Parathyroid adenoma (tissue), 2 donors: ENCODE results near the gene PARD3B.

Experiments
- H2AFZ ChIP-seq: fragments of 300-600 bp; sonication (generic); one replicate; pipeline ENCODE4 v1.7.0; 2017; ENCODE audit warnings: antibody characterized with exemption, mild to moderate bottlenecking
- H3K27ac ChIP-seq: fragments of 300-600 bp; sonication (generic); one replicate; pipeline ENCODE4 v1.7.0; 2017
- H3K27me3 ChIP-seq: fragments of 300-600 bp; sonication (generic); one replicate; pipeline ENCODE4 v1.7.0; 2017; ENCODE audit warnings: low read length; ENCODE audit not compliant: control insufficient read depth, insufficient read depth
- H3K36me3 ChIP-seq: fragments of 300-600 bp; sonication (generic); one replicate; pipeline ENCODE4 v1.7.0; 2017; ENCODE audit warnings: low read length; ENCODE audit not compliant: control insufficient read depth, insufficient read depth
- H3K4me1 ChIP-seq: fragments of 300-600 bp; sonication (generic); one replicate; pipeline ENCODE4 v1.7.0; 2017; ENCODE audit warnings: control low read depth
- H3K4me2 ChIP-seq: fragments of 300-600 bp; sonication (generic); one replicate; pipeline ENCODE4 v1.7.0; 2017; ENCODE audit warnings: low read length
- H3K4me3 ChIP-seq: fragments of 300-600 bp; sonication (generic); one replicate; pipeline ENCODE4 v1.7.0; 2017; ENCODE audit warnings: low read depth, low read length
- H3K79me2 ChIP-seq: fragments of 300-600 bp; sonication (generic); one replicate; pipeline ENCODE4 v1.7.0; 2017; ENCODE audit warnings: control low read depth
- H3K9ac ChIP-seq: fragments of 300-600 bp; sonication (generic); one replicate; pipeline ENCODE4 v1.7.0; 2017; ENCODE audit warnings: mild to moderate bottlenecking
- H3K9me3 ChIP-seq: fragments of 300-600 bp; sonication (generic); one replicate; pipeline ENCODE4 v1.7.0; 2017; ENCODE audit warnings: low read length; ENCODE audit not compliant: control insufficient read depth
- TF ChIP-seq, protein P1 (sequence below): fragments of 300-600 bp; sonication (generic); IDR thresholded peaks from one replicate; pipeline ENCODE4 v1.7.0; 2017; ENCODE audit warnings: antibody characterized with exemption, mild to moderate bottlenecking
- donor health status: primary hyperparathyroidism.

The PARD3B gene

GRCh38 chr2:205496370-205496769 is 951.1 kb downstream of the PARD3B start:
- TF ChIP-seq, protein P1, sequence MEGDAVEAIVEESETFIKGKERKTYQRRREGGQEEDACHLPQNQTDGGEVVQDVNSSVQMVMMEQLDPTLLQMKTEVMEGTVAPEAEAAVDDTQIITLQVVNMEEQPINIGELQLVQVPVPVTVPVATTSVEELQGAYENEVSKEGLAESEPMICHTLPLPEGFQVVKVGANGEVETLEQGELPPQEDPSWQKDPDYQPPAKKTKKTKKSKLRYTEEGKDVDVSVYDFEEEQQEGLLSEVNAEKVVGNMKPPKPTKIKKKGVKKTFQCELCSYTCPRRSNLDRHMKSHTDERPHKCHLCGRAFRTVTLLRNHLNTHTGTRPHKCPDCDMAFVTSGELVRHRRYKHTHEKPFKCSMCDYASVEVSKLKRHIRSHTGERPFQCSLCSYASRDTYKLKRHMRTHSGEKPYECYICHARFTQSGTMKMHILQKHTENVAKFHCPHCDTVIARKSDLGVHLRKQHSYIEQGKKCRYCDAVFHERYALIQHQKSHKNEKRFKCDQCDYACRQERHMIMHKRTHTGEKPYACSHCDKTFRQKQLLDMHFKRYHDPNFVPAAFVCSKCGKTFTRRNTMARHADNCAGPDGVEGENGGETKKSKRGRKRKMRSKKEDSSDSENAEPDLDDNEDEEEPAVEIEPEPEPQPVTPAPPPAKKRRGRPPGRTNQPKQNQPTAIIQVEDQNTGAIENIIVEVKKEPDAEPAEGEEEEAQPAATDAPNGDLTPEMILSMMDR, result no peak
- Histone ChIP-seq H3K4me3 (no peak overlapping the region), H3K4me1 (no peaks in the 10 kb centered on the region), H3K27ac (no peak overlapping the region), H2AFZ (no peak overlapping the region), H3K4me2 (no peak overlapping the region), H3K36me3 (no peaks in the 10 kb centered on the region), H3K79me2 (no peaks in the 10 kb centered on the region), H3K9ac (no peak overlapping the region), H3K27me3 (no peaks in the 10 kb centered on the region), H3K9me3 (no peaks in the 10 kb centered on the region)

DNA sequence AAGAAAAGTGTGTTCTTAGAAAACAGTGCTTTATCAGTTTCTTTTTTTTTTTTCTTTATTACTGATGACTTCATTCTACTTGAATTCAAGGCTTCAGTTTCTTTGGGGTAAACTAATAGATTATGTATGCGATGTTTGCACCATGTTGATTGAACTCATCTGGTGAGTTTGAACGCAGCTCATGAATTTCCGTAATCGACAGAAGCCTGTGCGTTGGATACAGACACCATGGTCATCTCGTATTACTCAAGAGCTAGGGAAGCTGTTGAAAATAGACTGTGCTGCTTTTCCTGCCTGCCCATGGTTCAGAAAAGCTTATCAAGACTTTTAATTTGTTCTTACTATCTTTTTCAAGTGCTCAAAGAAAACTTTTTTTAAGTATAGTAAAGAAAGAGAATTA is 951.5 kb downstream of the PARD3B start:
- no peak overlapping the region for H3K9ac ChIP-seq
- H3K4me2 ChIP-seq, result no peak overlapping the region
- H3K4me3 ChIP-seq, result no peak overlapping the region
- no peak overlapping the region for H3K27ac ChIP-seq
- TF ChIP-seq, protein P1, result no peak
- no peak overlapping the region for H2AFZ ChIP-seq
- no peaks in the 10 kb centered on the region for H3K36me3 ChIP-seq
- H3K4me1 ChIP-seq, result no peaks in the 10 kb centered on the region
- H3K79me2 ChIP-seq, result no peaks in the 10 kb centered on the region
- H3K27me3 ChIP-seq, result no peaks in the 10 kb centered on the region
- H3K9me3 ChIP-seq, result no peaks in the 10 kb centered on the region

- Histone ChIP-seq H3K79me2 (no peaks in the 10 kb centered on the region), H2AFZ (no peak overlapping the region), H3K36me3 (no peaks in the 10 kb centered on the region), H3K27ac (no peak overlapping the region), H3K9ac (no peak overlapping the region), H3K4me2 (no peak overlapping the region), H3K27me3 (no peaks in the 10 kb centered on the region), H3K9me3 (no peaks in the 10 kb centered on the region), H3K4me1 (no peaks in the 10 kb centered on the region), H3K4me3 (no peak overlapping the region)
- TF ChIP-seq, protein P1, result no peak
These were observed 953.7 kb downstream of the PARD3B start for GRCh38 chr2:205499006-205499405.

DNA sequence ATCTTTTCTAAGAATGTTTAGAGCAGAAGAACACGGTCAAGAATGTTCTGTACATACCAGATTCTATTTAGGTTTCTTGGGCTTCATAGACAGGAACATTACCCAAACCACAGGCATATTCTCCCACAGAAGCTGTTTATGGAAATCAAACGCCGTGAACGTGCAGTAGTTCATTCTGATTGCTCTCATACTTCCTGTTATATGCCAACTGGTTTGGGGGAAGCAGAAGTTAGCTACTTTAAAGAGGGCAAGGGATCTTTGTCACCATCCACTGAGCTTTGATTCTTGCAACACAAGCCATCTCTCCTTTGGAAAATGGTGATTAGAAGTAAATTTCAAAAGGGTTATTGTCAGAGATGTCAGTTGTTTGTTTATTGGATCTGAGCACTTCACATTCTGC is 954.8 kb downstream of the PARD3B start:
- H3K27me3 ChIP-seq, result no peaks in the 10 kb centered on the region
- H3K9ac ChIP-seq, result no peak overlapping the region
- no peak overlapping the region for H2AFZ ChIP-seq
- TF ChIP-seq, protein P1, result no peak
- no peaks in the 10 kb centered on the region for H3K4me1 ChIP-seq
- H3K36me3 ChIP-seq, result no peaks in the 10 kb centered on the region
- no peak overlapping the region for H3K4me2 ChIP-seq
- no peak overlapping the region for H3K4me3 ChIP-seq
- no peaks in the 10 kb centered on the region for H3K79me2 ChIP-seq
- no peak overlapping the region for H3K27ac ChIP-seq
- no peaks in the 10 kb centered on the region for H3K9me3 ChIP-seq

DNA sequence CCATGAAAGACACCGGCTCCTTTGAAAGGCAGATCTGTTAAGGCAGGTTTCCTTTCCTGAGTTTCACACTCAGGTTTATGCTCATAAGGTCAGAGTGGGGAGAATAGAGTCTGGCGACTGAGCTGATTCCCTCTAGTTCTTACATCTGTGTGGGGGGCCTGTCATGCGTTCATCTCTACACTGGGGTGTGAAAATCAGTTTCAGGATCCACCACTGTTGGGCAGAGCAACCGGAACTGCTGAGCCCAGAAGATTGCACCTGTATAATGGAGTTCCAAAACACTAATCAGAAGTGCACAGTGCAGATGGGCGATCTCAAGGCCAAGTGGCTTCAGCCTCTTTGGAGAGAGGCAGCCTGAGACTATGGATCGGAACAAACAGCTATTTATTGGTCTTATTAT is 955.7 kb downstream of the PARD3B start:
- no peak overlapping the region for H3K4me3 ChIP-seq
- no peak overlapping the region for H3K9ac ChIP-seq
- H3K27ac ChIP-seq, result no peak overlapping the region
- no peaks in the 10 kb centered on the region for H3K4me1 ChIP-seq
- H2AFZ ChIP-seq, result no peak overlapping the region
- H3K9me3 ChIP-seq, result no peaks in the 10 kb centered on the region
- no peak overlapping the region for H3K4me2 ChIP-seq
- H3K27me3 ChIP-seq, result no peaks in the 10 kb centered on the region
- H3K79me2 ChIP-seq, result no peaks in the 10 kb centered on the region
- TF ChIP-seq, protein P1, result no peak
- no peaks in the 10 kb centered on the region for H3K36me3 ChIP-seq
